Small intestine (tissue), 7 donors: ENCODE data around the gene RMP24. TPM values are rescaled to one million over a fixed set of nuclear protein-coding genes. Genes with fewer than 3 reads are reported as not detected.

ENCODE experiments used
- DNase-seq, 2 donors: peaks; one replicate each; pipeline versions ENCODE4 v3.0.0 to v3.0.0-alpha.2; 2013
- FAIRE-seq: peaks from 2 replicates; lab custom pipeline; 2012; peaks lifted over from hg19 to GRCh38; lab: Jason Lieb, UNC
- H3K27ac ChIP-seq, 3 donors: one replicate each; pipeline ENCODE4 v1.5.1; 2013; ENCODE audit warnings: low read length in 2 of 3, mild to moderate bottlenecking in 2 of 3, control low read depth in 1 of 3, inconsistent platforms in 1 of 3, low read depth in 1 of 3, moderate library complexity in 1 of 3
- H3K27me3 ChIP-seq, 3 donors: one replicate each; pipeline ENCODE4 v1.6.1; 2013; ENCODE audit warnings: low read length in 3 of 3, inconsistent platforms in 1 of 3; ENCODE audit not compliant: control insufficient read depth in 3 of 3, insufficient read depth in 3 of 3
- H3K36me3 ChIP-seq, 3 donors: one replicate each; pipeline ENCODE4 v1.6.1; 2013; ENCODE audit warnings: low read length in 3 of 3, inconsistent platforms in 1 of 3, low read depth in 1 of 3, mild to moderate bottlenecking in 1 of 3, moderate library complexity in 1 of 3; ENCODE audit not compliant: control insufficient read depth in 3 of 3, insufficient read depth in 2 of 3
- H3K4me1 ChIP-seq, 3 donors: one replicate each; pipeline ENCODE4 v1.6.1; 2013; ENCODE audit warnings: low read length in 2 of 3, inconsistent platforms in 1 of 3, low read depth in 1 of 3, mild to moderate bottlenecking in 1 of 3, moderate library complexity in 1 of 3; ENCODE audit not compliant: control insufficient read depth in 3 of 3, insufficient read depth in 2 of 3
- H3K4me3 ChIP-seq, 3 donors: one replicate each; pipeline ENCODE4 v1.5.1; 2013; ENCODE audit warnings: low read length in 3 of 3, control low read depth in 1 of 3, inconsistent platforms in 1 of 3, low read depth in 1 of 3, mild to moderate bottlenecking in 1 of 3, moderate library complexity in 1 of 3
- H3K9me3 ChIP-seq, 2 donors: one replicate each; pipeline ENCODE4 v1.6.1; 2013; ENCODE audit warnings: low read depth in 1 of 2, low read length in 1 of 2; ENCODE audit not compliant: control insufficient read depth in 2 of 2, insufficient read depth in 1 of 2
- WGBS, 3 donors: extraction: QIAGEN DNeasy Blood & Tissue Kit; methylation state at CpG; one replicate each; pipeline ENCODE4 v1.1.7; 2013; 5-methylcytosine and 5-hydroxymethylcytosine counted together
- polyA plus RNA-seq, 4 donors: library from polyadenylated mRNA; stranded (reverse) in 3 of 4; unstranded in 1 of 4; fragments of 200-250 nt in 3 of 4; fragments of 120-200 nt in 1 of 4; gene quantifications; one replicate each; pipeline versions ENCODE4 v1.2.1 to v1.2.3, GENCODE V29; 2013
- donor health status: healthy with polysubstance abuse.
- donor health status: control.
- donor health status: control.
- donor health status: Bipolar disorder and iron deficiency.
- donor health status: healthy.

RMP24 gene

DNA sequence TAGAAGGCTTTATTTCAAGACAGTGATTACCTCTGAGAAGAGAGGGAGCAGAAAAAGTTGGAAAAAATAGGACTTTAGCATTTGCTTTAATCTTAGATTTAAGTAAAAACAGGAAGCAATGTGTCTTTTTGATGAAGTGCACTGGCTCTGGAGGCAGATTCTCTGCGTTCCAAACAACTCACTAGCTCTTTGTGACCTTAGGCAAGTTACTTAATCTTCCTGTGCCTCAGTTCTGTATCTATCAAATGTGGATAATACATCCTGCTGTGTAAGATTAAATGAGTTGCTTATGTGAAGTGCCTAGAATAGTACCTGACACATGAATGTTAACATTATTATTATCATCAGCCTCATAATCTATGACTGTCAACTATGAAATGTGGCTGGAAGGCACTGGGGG is 52.5 kb downstream of the RMP24 start:
- DNase-seq (no peak), FAIRE-seq (no peak)
- H3K27ac ChIP-seq, result no peak overlapping the region
- no peaks in the 10 kb centered on the region for H3K4me1 ChIP-seq
- 62 to 89% (median 84%) methylated on average over 1 of the region's 1 CpG for WGBS, 3 donors
- H3K36me3 ChIP-seq, result peaks cover 3 to 9% (median 9%) of the 10 kb centered on the region in 3 donors
- no peaks in the 10 kb centered on the region for H3K9me3 ChIP-seq
- no peak overlapping the region for H3K4me3 ChIP-seq
- H3K27me3 ChIP-seq, result no peaks in the 10 kb centered on the region

- DNase-seq (no peak), FAIRE-seq (no peak)
- no peaks in the 10 kb centered on the region for H3K9me3 ChIP-seq
- no peak overlapping the region for H3K27ac ChIP-seq
- H3K27me3 ChIP-seq, result no peaks in the 10 kb centered on the region
- H3K36me3 ChIP-seq, result peaks cover 3 to 12% (median 9%) of the 10 kb centered on the region in 3 donors
- 68 to 86% (median 69%) methylated on average over 2 of the region's 2 CpGs for WGBS, 3 donors
- no peaks in the 10 kb centered on the region for H3K4me1 ChIP-seq
- H3K4me3 ChIP-seq, result no peak overlapping the region
Observed at GRCh38 chr18:36028859-36029258, 56.4 kb downstream of the RMP24 start.

Other genes starting within 250 kb of the RMP24 start
- gene RPRD1A, start 94.9 kb downstream of the RMP24 start, polyA plus RNA-seq, result 10 to 100 TPM; 11.1 to 49.8 (median 19.4) TPM
- gene SLC39A6, start 156.7 kb downstream of the RMP24 start, polyA plus RNA-seq, result 10 to 100 TPM in 1 of 4 donors, 1 to 10 TPM in 2, under 1 TPM in 1; 0.89 to 12.0 (median 5.6) TPM
- gene ELP2, start 157.2 kb downstream of the RMP24 start, polyA plus RNA-seq, result 10 to 100 TPM; 30.2 to 93.4 (median 31.7) TPM
- 10 to 100 TPM in 3 of 4 donors, 1 to 10 TPM in 1; 3.2 to 19.7 (median 16.7) TPM for gene MOCOS, start 214.8 kb downstream of the RMP24 start, polyA plus RNA-seq